Gastrocnemius medialis (tissue), 4 donors: Measurements from ENCODE around the gene TMEFF1.

Source experiments
- CTCF ChIP-seq, 5 experiments: fragments of 450-650 bp in 3 of 5; fragments of 200-600 bp in 2 of 5; sonication (generic) in 2 of 5; IDR thresholded peaks in 4 of 5; conservative IDR thresholded peaks in 1 of 5; 1 replicate in 4 of 5; 2 replicates in 1 of 5; pipeline ENCODE4 v1.5.1; 2016 to 2019; ENCODE audit warnings: antibody characterized with exemption in 5 of 5, mild to moderate bottlenecking in 3 of 5, moderate library complexity in 3 of 5
- POLR2A ChIP-seq, 2 donors: fragments of 450-650 bp; IDR thresholded peaks; one replicate each; pipeline ENCODE4 v1.6.1; 2017; ENCODE audit warnings: antibody characterized with exemption in 2 of 2, mild to moderate bottlenecking in 2 of 2, moderate library complexity in 2 of 2

- TF ChIP-seq CTCF (IDR thresholded peaks at IDR 0.05 in 4 of 5, conservative IDR thresholded peaks at IDR 0.05 in 1 of 5) (no peak), POLR2A (IDR thresholded peaks at IDR 0.05) (no peak)
These were observed 530 bp downstream of the TMEFF1 start for GRCh38 chr9:100473276-100474081.
